Brain microvascular endothelial cell (primary cell): ENCODE results near the gene FCHSD2.
A peak's percentile ranks its signal among the peaks of the same experiment; 100 is the strongest.

ENCODE experiments used
- DNase-seq: peaks from one replicate; pipeline ENCODE4 v3.0.0-alpha.2; 2020
- H3K27ac ChIP-seq: fragments of 250-450 bp; sonication (Bioruptor Pico); 2 replicates; pipeline ENCODE4 v1.5.1; 2020; ENCODE audit warnings: mild to moderate bottlenecking, moderate library complexity
- H3K27me3 ChIP-seq: fragments of 250-450 bp; sonication (Bioruptor Pico); replicated peaks from 2 replicates; pipeline ENCODE4 v1.5.1; 2020; ENCODE audit warnings: mild to moderate bottlenecking
- H3K36me3 ChIP-seq: fragments of 250-450 bp; sonication (Bioruptor Pico); replicated peaks from 2 replicates; pipeline ENCODE4 v1.5.1; 2020; ENCODE audit warnings: mild to moderate bottlenecking
- H3K4me3 ChIP-seq: 2 replicates; pipeline ENCODE4 v1.5.1; 2011; ENCODE audit warnings: low read depth, mild to moderate bottlenecking, control low read depth, low read length, moderate library complexity
- CTCF ChIP-seq: IDR thresholded peaks from 2 replicates; pipeline ENCODE4 v1.5.1; 2011; ENCODE audit warnings: low read depth, mild to moderate bottlenecking, moderate library complexity, low read length, control low read depth, inconsistent platforms; ENCODE audit errors: missing control alignments
- in situ Hi-C: cut with HindIII; loops from 2 replicates; pipeline ENCODE4 v1.10.0; 2017; ENCODE audit warnings: low sequenced_read_pairs, low pct_ligation_motif_present

The FCHSD2 gene

GRCh38 chr11:73142128-73142377, at the start of gene FCHSD2:
Gene FCHSD2 (minus strand): TSS chr11:73142318. CDS start chr11:73141877, 441 bp downstream.
- Histone ChIP-seq H3K27me3 (no peaks in the 10 kb centered on the region), H3K36me3 (no peaks in the 10 kb centered on the region), H3K27ac (peak within 1 kb of the TSS; percentile 45), H3K4me3 (peak within 1 kb of the TSS; percentile 92)
- DNase-seq = no peak
- in situ Hi-C loops = no loop called here
- TF ChIP-seq CTCF = no peak

DNA sequence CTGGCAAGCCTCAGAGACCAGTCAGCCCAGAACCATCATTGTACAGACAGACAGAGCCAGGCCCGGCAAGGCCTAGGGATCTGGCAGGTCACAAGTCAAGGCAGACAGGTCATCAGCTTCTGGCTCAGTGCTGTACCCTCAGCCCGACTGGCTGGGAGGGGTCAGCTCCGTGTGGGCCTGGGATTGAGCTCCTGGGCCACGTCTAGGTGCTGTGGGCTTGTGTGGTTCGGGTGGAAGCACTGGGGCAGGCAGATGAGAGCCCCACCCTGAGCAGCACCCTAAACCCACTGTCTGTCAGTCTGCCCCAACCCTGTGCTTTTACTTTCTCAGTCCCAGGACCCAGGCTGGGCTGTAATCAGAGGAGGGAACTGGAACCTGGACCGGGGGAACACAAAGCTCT, 49.0 kb upstream of the FCHSD2 start:
- no peak for DNase-seq
- in situ Hi-C loops = loop anchor here (25.0 kb wide), 1 partner anchor 354 kb away; no protein-coding TSS in a partner anchor
- Histone ChIP-seq H3K36me3 (no peaks in the 10 kb centered on the region), H3K27me3 (no peaks in the 10 kb centered on the region), H3K27ac (no peak overlapping the region), H3K4me3 (no peak overlapping the region)
- TF ChIP-seq CTCF = no peak

DNA sequence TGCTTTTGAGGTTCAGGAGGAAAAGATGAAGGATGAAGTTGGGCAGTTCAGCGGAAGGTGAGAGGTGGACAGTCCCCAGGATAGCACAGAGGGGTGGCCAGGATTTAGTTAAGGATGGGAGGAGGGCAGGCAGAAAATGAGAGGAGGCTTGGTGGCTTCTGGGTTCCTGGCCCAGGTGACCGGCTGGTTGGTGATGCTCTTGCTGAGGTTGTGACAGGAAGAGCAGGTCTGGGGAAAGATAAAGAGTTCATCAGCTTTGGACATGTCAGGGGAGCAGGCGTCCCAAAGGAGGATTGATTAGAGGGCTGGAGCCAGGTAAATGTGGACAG, 48.4 kb upstream of the FCHSD2 start:
- H3K27ac ChIP-seq = no peak overlapping the region
- no peak for DNase-seq
- no peaks in the 10 kb centered on the region for H3K36me3 ChIP-seq
- no peak for TF ChIP-seq CTCF
- no peak overlapping the region for H3K4me3 ChIP-seq
- in situ Hi-C loops = loop anchor here (25.0 kb wide), 1 partner anchor 353 kb away; no protein-coding TSS in a partner anchor
- no peaks in the 10 kb centered on the region for H3K27me3 ChIP-seq

DNA sequence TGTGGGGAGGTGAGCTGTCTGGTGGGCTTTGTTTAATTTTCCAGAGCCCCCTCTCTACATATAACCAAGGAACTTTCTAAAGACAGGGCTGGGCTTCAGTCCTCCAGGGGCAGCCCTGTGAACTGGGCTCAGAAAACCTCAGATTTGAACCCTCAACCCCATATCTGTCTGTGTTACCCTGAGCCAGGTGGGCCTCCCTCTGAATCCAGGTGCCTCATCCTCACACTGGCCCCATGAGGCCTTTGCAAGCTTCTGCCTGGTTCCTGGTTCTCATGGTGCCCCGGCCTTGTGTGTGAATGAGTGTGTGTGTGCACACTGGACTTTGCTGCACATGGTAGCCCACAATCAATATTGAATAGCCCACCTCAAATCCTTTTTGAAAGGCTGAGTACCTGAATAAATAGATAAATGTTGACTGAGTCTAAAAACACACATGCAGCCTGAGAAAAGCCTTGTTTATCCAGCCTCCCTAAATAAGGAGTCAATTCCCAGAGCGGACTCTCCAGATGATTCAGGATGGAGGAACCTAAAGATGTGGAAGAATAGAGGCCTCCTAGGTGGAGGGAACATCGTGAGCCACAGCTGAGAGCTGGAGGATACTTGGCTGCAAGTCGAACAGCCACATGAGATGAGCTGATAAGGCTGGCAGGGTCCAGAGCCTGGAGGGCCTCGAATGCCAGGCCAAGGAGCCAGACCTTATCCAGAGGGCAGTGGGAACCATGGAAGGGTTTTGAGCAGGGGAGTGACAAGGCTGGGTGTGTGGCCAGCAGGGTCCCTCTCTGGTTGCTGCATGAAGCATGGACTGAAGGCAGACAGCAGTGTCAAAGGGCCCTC, 47.8 kb upstream of the FCHSD2 start:
- Histone ChIP-seq H3K36me3 (no peaks in the 10 kb centered on the region), H3K4me3 (no peak overlapping the region), H3K27ac (no peak overlapping the region), H3K27me3 (no peaks in the 10 kb centered on the region)
- TF ChIP-seq CTCF = no peak
- in situ Hi-C loops = loop anchor here (25.0 kb wide), 1 partner anchor 353 kb away; no protein-coding TSS in a partner anchor
- DNase-seq = no peak

GRCh38 chr11:73189315-73189714, 47.2 kb upstream of the FCHSD2 start:
- in situ Hi-C loops = loop anchor here (25.0 kb wide), 1 partner anchor 352 kb away; no protein-coding TSS in a partner anchor
- H3K4me3 ChIP-seq = no peak overlapping the region
- no peaks in the 10 kb centered on the region for H3K27me3 ChIP-seq
- TF ChIP-seq CTCF = no peak
- no peak for DNase-seq
- no peak overlapping the region for H3K27ac ChIP-seq
- H3K36me3 ChIP-seq = no peaks in the 10 kb centered on the region

DNA sequence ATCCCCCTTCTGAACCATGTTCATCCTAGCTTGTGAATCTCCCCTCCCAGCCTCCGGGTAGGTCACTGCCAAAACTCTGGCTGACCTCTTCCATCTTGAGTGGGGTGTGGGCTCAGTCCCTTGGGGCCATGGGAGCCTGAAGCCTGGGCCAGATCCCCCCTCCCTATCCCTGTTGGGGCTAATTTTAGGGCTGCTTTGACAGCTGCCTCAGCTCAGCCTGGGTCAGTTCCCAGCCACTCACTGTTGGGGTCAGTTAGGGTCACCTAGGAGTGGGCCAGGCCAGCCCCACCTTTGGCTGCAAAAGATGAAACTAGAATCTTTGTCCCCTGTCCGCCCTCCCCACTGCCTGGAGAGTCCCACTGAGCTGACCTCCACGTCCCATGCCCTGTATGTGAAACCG, 46.2 kb upstream of the FCHSD2 start:
- H3K27ac ChIP-seq = no peak overlapping the region

More for the DNA sequence above, 46.2 kb upstream of the FCHSD2 start:
- no peak for DNase-seq
- in situ Hi-C loops = loop anchor here (25.0 kb wide), 1 partner anchor 351 kb away; no protein-coding TSS in a partner anchor
- Histone ChIP-seq H3K4me3 (no peak overlapping the region), H3K36me3 (no peaks in the 10 kb centered on the region), H3K27me3 (no peaks in the 10 kb centered on the region)
- no peak for TF ChIP-seq CTCF
